CD4-positive, alpha-beta T cell (primary cell): ENCODE measurements around the gene KMO. TPM values are rescaled to one million over a fixed set of nuclear protein-coding genes. Genes with fewer than 3 reads are reported as not detected.

ENCODE experiments used
- ATAC-seq: fragments of 200-7000 bp; cut with Tn5 transposase; one replicate; pipeline ENCODE4 v1.10.0; 2022; ENCODE audit warnings: mild to moderate bottlenecking; ENCODE audit not compliant: poor library complexity
- CTCF ChIA-PET: fragments of 350-600 bp; sonication (Branson Sonifier 250); formaldehyde crosslinking; loops from one replicate; lab custom pipeline; 2021; ENCODE audit warnings: antibody characterized with exemption, inconsistent platforms; lab: Charles Lee
- POLR2A ChIA-PET: fragments of 350-600 bp; sonication (Branson Sonifier 250); formaldehyde crosslinking; loops from one replicate; lab custom pipeline; 2021; ENCODE audit warnings: antibody characterized with exemption, inconsistent platforms; lab: Charles Lee
- DNase-seq, 14 experiments: peaks; one replicate each; pipeline ENCODE4 v3.0.0-alpha.2; 2013 to 2020; ENCODE audit warnings: mixed read lengths in 2 of 14
- H3K27ac ChIP-seq, 2 donors: one replicate each; pipeline versions ENCODE4 v1.5.1 to v1.7.0; 2013; ENCODE audit warnings: low read length in 2 of 2, low read depth in 1 of 2, mild to moderate bottlenecking in 1 of 2
- H3K27me3 ChIP-seq, 2 experiments: 1 replicate in 1 of 2; 2 replicates in 1 of 2; pipeline versions ENCODE4 v1.6.1 to v1.7.0; 2013; ENCODE audit warnings: low read length in 2 of 2, control low read depth in 1 of 2, mild to moderate bottlenecking in 1 of 2, moderate library complexity in 1 of 2; ENCODE audit not compliant: insufficient read depth in 2 of 2, control insufficient read depth in 1 of 2
- H3K36me3 ChIP-seq: one replicate; pipeline ENCODE4 v1.6.1; 2013; ENCODE audit warnings: low read length, control low read depth; ENCODE audit not compliant: insufficient read depth
- H3K4me1 ChIP-seq: one replicate; pipeline ENCODE4 v1.6.1; 2013; ENCODE audit warnings: low read length, control low read depth; ENCODE audit not compliant: insufficient read depth
- H3K4me3 ChIP-seq: one replicate; pipeline ENCODE4 v1.5.1; 2013; ENCODE audit warnings: mild to moderate bottlenecking, low read length, moderate library complexity
- H3K9me3 ChIP-seq, 2 experiments: 1 replicate in 1 of 2; 2 replicates in 1 of 2; pipeline versions ENCODE4 v1.6.1 to v1.7.0; 2013; ENCODE audit warnings: low read length in 2 of 2, mild to moderate bottlenecking in 2 of 2, control low read depth in 1 of 2, moderate library complexity in 1 of 2; ENCODE audit not compliant: control insufficient read depth in 1 of 2, insufficient read depth in 1 of 2
- H3K27ac Mint-ChIP-seq: one replicate; pipeline ENCODE4 v1.8.0; 2020; ENCODE audit warnings: mixed read lengths
- H3K27me3 Mint-ChIP-seq: one replicate; pipeline ENCODE4 v1.8.0; 2021; ENCODE audit warnings: mixed read lengths
- H3K36me3 Mint-ChIP-seq: one replicate; pipeline ENCODE4 v1.8.0; 2021; ENCODE audit warnings: low read depth, mixed read lengths
- H3K4me1 Mint-ChIP-seq: one replicate; pipeline ENCODE4 v1.8.0; 2021; ENCODE audit warnings: low read depth, mixed read lengths
- H3K4me3 Mint-ChIP-seq: one replicate; pipeline ENCODE4 v1.8.0; 2020; ENCODE audit warnings: mild to moderate bottlenecking, mixed read lengths
- H3K9me3 Mint-ChIP-seq: one replicate; pipeline ENCODE4 v1.8.0; 2020; ENCODE audit warnings: mixed read lengths
- intact Hi-C, 2 experiments: fragments of 100-400 bp; cut with DNase I in 1 of 2; cut with micrococcal nuclease in 1 of 2; formaldehyde crosslinking; loops; one replicate each; pipeline versions ENCODE4 v1.15.1 to v1.9.0; 2023 to 2025; cut with DNase I, micrococcal nuclease
- total RNA-seq, 174 experiments: library from RNA in 2 of 174; stranded (reverse) in 2 of 174; gene quantifications; one replicate each; pipeline ENCODE4 v1.2.3 and lab custom pipeline; 2021 to 2026
- TF ChIP-seq, protein P1 (sequence below): fragments of 200-600 bp; IDR thresholded peaks from one replicate; pipeline ENCODE4 v1.8.0; 2022; ENCODE audit warnings: antibody characterized with exemption, mild to moderate bottlenecking

The KMO gene
- total RNA-seq, 2 experiments from 2014 or later: not detected

DNA sequence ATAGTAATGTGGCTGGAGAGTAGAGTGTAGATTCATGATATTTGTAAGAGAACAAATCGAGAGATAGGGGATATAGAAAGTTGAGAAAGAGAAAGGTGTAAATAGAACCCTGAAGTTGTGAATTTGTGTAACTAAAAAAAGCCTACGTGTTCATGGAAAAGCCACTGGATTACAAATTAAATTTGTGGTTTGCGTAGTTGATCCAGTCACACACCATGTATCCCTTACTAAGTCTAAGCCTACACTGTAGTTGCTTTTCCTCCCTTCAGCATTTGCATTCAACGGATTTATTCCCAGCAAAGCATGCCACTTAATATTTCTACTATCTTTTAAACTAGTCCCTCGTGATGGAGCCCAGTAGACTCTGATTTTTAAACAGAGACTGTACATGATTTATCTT is 24.9 kb downstream of the KMO start:
- H3K4me3 Mint-ChIP-seq: no peak overlapping the region
- Histone ChIP-seq H3K36me3 (no peaks in the 10 kb centered on the region), H3K4me3 (no peak overlapping the region), H3K9me3 (no peaks in the 10 kb centered on the region), H3K27me3 (no peaks in the 10 kb centered on the region), H3K27ac (no peak overlapping the region), H3K4me1 (peaks cover 5% of the 10 kb centered on the region)
- H3K27me3 Mint-ChIP-seq: no peaks in the 10 kb centered on the region
- DNase-seq (no peak), ATAC-seq (no peak)
- H3K27ac Mint-ChIP-seq: no peak overlapping the region
- POLR2A ChIA-PET: no interaction called here
- peaks cover 1% of the 10 kb centered on the region for H3K36me3 Mint-ChIP-seq
- H3K4me1 Mint-ChIP-seq: peaks cover 7% of the 10 kb centered on the region
- intact Hi-C loops: no loop called here
- CTCF ChIA-PET: no interaction called here
- TF ChIP-seq, protein P1, sequence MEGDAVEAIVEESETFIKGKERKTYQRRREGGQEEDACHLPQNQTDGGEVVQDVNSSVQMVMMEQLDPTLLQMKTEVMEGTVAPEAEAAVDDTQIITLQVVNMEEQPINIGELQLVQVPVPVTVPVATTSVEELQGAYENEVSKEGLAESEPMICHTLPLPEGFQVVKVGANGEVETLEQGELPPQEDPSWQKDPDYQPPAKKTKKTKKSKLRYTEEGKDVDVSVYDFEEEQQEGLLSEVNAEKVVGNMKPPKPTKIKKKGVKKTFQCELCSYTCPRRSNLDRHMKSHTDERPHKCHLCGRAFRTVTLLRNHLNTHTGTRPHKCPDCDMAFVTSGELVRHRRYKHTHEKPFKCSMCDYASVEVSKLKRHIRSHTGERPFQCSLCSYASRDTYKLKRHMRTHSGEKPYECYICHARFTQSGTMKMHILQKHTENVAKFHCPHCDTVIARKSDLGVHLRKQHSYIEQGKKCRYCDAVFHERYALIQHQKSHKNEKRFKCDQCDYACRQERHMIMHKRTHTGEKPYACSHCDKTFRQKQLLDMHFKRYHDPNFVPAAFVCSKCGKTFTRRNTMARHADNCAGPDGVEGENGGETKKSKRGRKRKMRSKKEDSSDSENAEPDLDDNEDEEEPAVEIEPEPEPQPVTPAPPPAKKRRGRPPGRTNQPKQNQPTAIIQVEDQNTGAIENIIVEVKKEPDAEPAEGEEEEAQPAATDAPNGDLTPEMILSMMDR: no peak
- no peaks in the 10 kb centered on the region for H3K9me3 Mint-ChIP-seq

DNA sequence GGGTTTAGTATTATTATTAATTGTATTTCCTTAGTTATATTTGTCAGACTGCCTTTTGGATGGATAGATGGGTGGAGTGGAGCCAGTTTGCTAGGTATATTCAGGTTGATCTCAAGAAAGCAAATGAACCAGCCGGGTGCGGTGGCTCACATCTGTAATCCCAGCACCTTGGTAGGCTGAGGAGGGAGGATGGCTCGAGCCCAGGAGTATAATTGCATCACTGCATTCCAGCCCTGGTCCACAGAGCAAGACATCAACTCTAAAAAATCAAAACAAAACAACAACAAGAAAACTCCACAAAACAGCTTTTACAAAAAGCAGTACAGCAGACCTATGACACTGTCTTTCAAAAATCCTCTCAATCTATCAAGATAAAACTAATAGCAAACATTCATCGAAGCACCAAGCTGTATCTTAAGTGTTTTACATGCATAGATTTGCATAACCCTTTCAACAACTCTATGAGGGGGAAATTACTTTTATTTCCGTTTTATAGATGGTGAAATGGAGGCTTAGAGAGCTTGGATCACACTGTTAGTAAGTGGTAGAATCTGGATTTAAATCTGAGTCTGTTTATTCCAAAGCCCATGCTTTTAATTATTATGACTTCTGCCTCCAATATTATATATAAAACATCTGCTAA is 25.5 kb downstream of the KMO start:
- ATAC-seq (no peak), DNase-seq (no peak)
- H3K4me3 Mint-ChIP-seq: no peak overlapping the region
- no peaks in the 10 kb centered on the region for H3K36me3 ChIP-seq
- TF ChIP-seq, protein P1: no peak
- no peaks in the 10 kb centered on the region for H3K36me3 Mint-ChIP-seq
- intact Hi-C loops: no loop called here
- H3K27me3 Mint-ChIP-seq: no peaks in the 10 kb centered on the region
- POLR2A ChIA-PET: no interaction called here
- no peaks in the 10 kb centered on the region for H3K27me3 ChIP-seq
- H3K9me3 Mint-ChIP-seq: no peaks in the 10 kb centered on the region
- peaks cover 3% of the 10 kb centered on the region for H3K4me1 Mint-ChIP-seq
- no peak overlapping the region for H3K27ac Mint-ChIP-seq
- CTCF ChIA-PET: no interaction called here
- no peaks in the 10 kb centered on the region for H3K9me3 ChIP-seq
- H3K4me3 ChIP-seq: no peak overlapping the region
- no peak overlapping the region for H3K27ac ChIP-seq
- no peaks in the 10 kb centered on the region for H3K4me1 ChIP-seq

DNA sequence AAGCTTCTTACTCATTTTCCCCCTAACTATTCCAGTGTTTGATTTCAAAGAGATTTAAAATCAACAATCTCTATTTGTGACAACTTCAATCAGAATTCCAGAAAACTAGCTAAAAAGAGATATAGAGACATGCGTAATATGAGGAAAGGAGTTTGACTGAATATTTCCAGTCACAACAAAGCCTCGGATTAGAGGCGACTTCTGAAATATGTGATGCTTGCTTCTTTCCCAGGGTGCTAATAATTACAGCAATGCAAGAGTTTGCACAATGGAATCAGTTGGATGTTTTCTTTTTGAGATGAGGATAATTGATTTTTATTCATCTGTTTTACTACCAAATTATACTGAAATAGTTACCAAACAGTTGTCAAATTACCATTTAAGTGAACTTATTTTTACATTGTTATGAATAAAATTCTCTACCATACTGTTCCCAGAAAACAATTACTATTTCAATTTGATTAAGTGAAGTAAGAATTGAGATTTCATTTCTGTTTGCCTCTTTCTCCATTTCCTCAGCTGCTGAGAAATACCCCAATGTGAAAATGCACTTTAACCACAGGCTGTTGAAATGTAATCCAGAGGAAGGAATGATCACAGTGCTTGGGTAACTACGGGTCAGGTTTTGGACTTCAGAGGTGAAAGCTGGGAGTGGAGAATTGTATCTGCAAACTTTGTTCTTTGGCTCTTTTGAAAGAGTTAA is 28.1 kb downstream of the KMO start:
- Histone ChIP-seq H3K9me3 (no peaks in the 10 kb centered on the region), H3K4me3 (no peak overlapping the region), H3K27ac (no peak overlapping the region), H3K36me3 (no peaks in the 10 kb centered on the region), H3K27me3 (no peaks in the 10 kb centered on the region), H3K4me1 (no peaks in the 10 kb centered on the region)
- Mint-ChIP-seq H3K9me3 (no peaks in the 10 kb centered on the region), H3K27me3 (no peaks in the 10 kb centered on the region), H3K4me3 (no peak overlapping the region), H3K36me3 (no peaks in the 10 kb centered on the region), H3K27ac (no peak overlapping the region), H3K4me1 (no peaks in the 10 kb centered on the region)
- CTCF ChIA-PET: no interaction called here
- ATAC-seq: no peak
- TF ChIP-seq, protein P1: no peak
- DNase-seq: peak in 1 of 14 experiments; percentile 10
- intact Hi-C loops: no loop called here
- POLR2A ChIA-PET: no interaction called here
